ENCODE data around the gene VPS8.
A peak's percentile ranks its signal among the peaks of the same experiment; 100 is the strongest.

VPS8 gene

DNA sequence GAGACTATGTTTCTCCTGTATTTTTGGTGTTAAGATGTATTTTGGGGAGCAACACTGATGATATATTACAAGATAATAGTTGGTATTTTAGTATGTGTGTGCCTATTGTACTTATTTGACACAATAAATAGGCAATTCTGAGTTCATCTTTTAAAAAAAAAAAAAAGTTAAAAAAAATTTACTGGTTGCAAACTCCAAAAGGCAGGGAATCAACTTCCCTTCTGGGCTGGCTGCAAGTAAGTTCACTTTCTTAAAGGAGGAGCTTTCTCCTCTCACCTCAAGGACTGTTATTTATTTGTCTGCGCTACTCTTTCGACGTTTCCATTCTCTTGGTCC lies 335 bp upstream of the VPS8 start:
- TF ChIP-seq, protein P1, sequence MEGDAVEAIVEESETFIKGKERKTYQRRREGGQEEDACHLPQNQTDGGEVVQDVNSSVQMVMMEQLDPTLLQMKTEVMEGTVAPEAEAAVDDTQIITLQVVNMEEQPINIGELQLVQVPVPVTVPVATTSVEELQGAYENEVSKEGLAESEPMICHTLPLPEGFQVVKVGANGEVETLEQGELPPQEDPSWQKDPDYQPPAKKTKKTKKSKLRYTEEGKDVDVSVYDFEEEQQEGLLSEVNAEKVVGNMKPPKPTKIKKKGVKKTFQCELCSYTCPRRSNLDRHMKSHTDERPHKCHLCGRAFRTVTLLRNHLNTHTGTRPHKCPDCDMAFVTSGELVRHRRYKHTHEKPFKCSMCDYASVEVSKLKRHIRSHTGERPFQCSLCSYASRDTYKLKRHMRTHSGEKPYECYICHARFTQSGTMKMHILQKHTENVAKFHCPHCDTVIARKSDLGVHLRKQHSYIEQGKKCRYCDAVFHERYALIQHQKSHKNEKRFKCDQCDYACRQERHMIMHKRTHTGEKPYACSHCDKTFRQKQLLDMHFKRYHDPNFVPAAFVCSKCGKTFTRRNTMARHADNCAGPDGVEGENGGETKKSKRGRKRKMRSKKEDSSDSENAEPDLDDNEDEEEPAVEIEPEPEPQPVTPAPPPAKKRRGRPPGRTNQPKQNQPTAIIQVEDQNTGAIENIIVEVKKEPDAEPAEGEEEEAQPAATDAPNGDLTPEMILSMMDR (conservative IDR thresholded peaks at IDR 0.05; ENCODE audit: low read depth, low read length) = no peak
- peak overlapping the region; percentile 44 for H3K4me3 ChIP-seq (ENCODE audit: low read depth, low read length)
- no peak for DNase-seq (ENCODE audit: low read depth)

- DNase-seq (ENCODE audit: low read depth) = no peak
- TF ChIP-seq, protein P1 (conservative IDR thresholded peaks at IDR 0.05; ENCODE audit: low read depth, low read length) = no peak
- peak overlapping the region; percentile 90 for H3K4me3 ChIP-seq (ENCODE audit: low read depth, low read length)
These were observed 686 bp downstream of the VPS8 start for GRCh38 chr3:184812662-184813042.

- TF ChIP-seq, protein P1 (conservative IDR thresholded peaks at IDR 0.05; ENCODE audit: low read depth, low read length) = no peak
- DNase-seq (ENCODE audit: low read depth) = no peak
- H3K4me3 ChIP-seq (ENCODE audit: low read depth, low read length) = no peak overlapping the region
These were observed 1.4 kb downstream of the VPS8 start for GRCh38 chr3:184813357-184813756.

- TF ChIP-seq, protein P1 (conservative IDR thresholded peaks at IDR 0.05; ENCODE audit: low read depth, low read length) = no peak
- DNase-seq (ENCODE audit: low read depth) = no peak
- H3K4me3 ChIP-seq (ENCODE audit: low read depth, low read length) = no peak overlapping the region
These were observed 2.2 kb downstream of the VPS8 start for GRCh38 chr3:184814214-184814613.

- DNase-seq (ENCODE audit: low read depth) = peak; percentile 89
- TF ChIP-seq, protein P1 (conservative IDR thresholded peaks at IDR 0.05; ENCODE audit: low read depth, low read length) = no peak
These were observed 3.3 kb downstream of the VPS8 start for GRCh38 chr3:184815046-184815930.

DNA sequence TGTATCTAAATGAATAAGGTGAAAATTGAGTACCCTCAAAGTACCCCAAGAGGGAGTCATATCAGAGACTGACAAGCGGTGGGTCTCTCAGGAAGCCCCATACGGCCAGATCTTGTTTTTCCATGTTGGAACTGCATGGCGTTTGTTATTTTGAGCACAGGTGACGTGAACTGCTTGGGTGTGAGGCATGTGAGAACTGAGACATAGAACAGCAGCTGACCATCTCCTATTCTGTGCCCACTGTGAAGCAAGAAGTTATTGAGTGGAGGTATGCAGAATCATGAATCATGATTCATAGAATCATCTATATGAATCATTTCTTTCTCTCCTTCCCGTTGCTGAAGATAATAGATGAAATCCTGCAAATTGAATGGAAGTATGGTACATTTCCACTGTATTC lies 4.6 kb downstream of the VPS8 start:
- H3K4me3 ChIP-seq (ENCODE audit: low read depth, low read length) = no peak overlapping the region
- TF ChIP-seq, protein P1 (conservative IDR thresholded peaks at IDR 0.05; ENCODE audit: low read depth, low read length) = no peak
- DNase-seq (ENCODE audit: low read depth) = peak; percentile 39

More at GRCh38 chr3:184815046-184815930, 3.3 kb downstream of the VPS8 start:
- H3K4me3 ChIP-seq (ENCODE audit: low read depth, low read length) = no peak overlapping the region

- TF ChIP-seq, protein P1 (conservative IDR thresholded peaks at IDR 0.05; ENCODE audit: low read depth, low read length) = no peak
- no peak for DNase-seq (ENCODE audit: low read depth)
- no peak overlapping the region for H3K4me3 ChIP-seq (ENCODE audit: low read depth, low read length)
These were observed 8.6 kb downstream of the VPS8 start for GRCh38 chr3:184820525-184820924.

Data from choroid plexus epithelial cell (primary cell).